Measurements from ENCODE around the gene AKAP9.

Gene AKAP9

DNA sequence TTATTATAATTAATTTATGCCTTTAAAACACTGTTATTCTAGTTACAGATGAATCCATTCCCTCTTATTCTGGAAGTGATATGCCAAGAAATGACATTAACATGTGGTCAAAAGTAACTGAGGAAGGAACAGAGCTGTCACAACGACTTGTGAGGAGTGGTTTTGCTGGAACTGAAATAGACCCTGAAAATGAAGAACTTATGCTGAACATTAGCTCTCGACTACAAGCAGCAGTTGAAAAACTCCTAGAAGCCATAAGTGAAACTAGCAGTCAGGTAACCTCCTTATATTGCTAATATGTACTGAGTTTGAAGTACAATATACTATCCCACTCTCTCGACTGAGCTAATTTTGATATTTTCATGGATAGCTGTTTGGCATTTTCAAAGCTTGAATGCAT is 112.0 kb downstream of the AKAP9 start:
- no peak for TF ChIP-seq TAF1 (IDR thresholded peaks at IDR 0.05; ENCODE audit: borderline replicate concordance, low read depth, low read length)
- TF ChIP-seq POLR2AphosphoS5 (IDR thresholded peaks at IDR 0.05; ENCODE audit: low read depth, low read length), result no peak
- TF ChIP-seq POLR2A (IDR thresholded peaks at IDR 0.05; ENCODE audit: low read depth, low read length), result no peak
- DNase-seq (ENCODE audit: insufficient read length), result no peak

DNA sequence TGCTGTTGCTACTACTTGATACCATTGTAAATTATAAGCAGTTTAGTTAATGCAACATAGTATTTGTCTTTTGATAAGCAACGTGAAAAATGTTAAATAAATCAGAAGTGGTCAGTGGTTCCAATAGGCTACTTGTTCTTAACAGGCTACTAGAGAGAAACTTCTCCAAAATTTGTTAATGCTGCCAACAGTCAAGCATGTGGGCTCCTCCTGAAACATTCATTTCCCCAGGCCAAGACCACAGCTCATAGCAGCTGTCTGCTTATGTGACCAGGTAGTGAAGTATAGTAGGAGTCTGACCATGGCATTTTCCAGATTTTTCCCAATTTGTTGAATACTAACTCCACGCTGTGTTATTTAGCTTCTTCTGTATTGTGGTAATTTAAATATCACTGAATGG is 112.7 kb downstream of the AKAP9 start:
- DNase-seq (ENCODE audit: insufficient read length) (no peak), FAIRE-seq (no peak)
- TF ChIP-seq POLR2A (IDR thresholded peaks at IDR 0.05; ENCODE audit: low read depth, low read length), result no peak
- TF ChIP-seq TAF1 (IDR thresholded peaks at IDR 0.05; ENCODE audit: borderline replicate concordance, low read depth, low read length), result no peak
- TF ChIP-seq POLR2AphosphoS5 (IDR thresholded peaks at IDR 0.05; ENCODE audit: low read depth, low read length), result no peak

More for the DNA sequence above, 112.0 kb downstream of the AKAP9 start:
- no peak for FAIRE-seq

DNA sequence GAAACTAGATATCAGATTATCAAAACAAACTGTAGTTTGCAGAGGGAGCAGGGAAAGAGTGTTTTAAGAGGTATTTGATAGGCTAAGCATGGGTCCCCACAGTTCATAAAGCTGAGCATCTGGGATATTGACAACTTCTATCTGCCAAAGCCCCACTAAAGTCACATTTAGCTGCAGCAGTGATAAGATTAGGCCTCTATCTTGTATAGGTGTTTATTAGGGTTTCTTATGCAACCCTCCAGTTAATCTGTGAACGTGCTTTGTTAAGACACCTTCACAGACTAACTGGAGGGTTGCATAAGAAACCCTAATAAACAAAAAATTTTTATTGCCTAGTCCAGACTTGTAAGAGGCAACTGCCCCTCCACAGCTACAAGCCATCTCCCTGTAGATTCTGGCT is 115.6 kb downstream of the AKAP9 start:
- no peak for DNase-seq (ENCODE audit: insufficient read length)
- FAIRE-seq, result no peak
- no peak for TF ChIP-seq POLR2A (IDR thresholded peaks at IDR 0.05; ENCODE audit: low read depth, low read length)
- TF ChIP-seq TAF1 (IDR thresholded peaks at IDR 0.05; ENCODE audit: borderline replicate concordance, low read depth, low read length), result no peak
- TF ChIP-seq POLR2AphosphoS5 (IDR thresholded peaks at IDR 0.05; ENCODE audit: low read depth, low read length), result no peak

DNA sequence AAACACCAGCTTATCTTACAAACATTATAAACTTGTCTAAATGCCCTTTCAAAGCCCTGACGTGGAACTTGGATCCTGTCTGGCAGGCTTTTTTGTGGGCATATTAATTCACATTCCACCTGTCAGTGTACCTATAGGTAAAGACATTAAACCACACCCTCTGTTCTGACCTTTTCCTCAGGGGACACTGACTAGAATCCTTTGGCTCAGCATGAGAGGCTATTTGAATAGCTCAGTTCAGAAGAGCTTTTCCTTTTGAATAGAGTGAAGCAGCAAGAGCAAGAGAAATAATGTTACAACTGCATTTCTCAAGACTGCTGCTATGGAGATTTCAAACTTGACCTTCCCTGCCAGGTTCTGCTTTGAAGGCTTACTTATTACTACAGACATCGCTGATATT is 116.7 kb downstream of the AKAP9 start:
- TF ChIP-seq POLR2AphosphoS5 (IDR thresholded peaks at IDR 0.05; ENCODE audit: low read depth, low read length), result no peak
- TF ChIP-seq TAF1 (IDR thresholded peaks at IDR 0.05; ENCODE audit: borderline replicate concordance, low read depth, low read length), result no peak
- TF ChIP-seq POLR2A (IDR thresholded peaks at IDR 0.05; ENCODE audit: low read depth, low read length), result no peak

DNA sequence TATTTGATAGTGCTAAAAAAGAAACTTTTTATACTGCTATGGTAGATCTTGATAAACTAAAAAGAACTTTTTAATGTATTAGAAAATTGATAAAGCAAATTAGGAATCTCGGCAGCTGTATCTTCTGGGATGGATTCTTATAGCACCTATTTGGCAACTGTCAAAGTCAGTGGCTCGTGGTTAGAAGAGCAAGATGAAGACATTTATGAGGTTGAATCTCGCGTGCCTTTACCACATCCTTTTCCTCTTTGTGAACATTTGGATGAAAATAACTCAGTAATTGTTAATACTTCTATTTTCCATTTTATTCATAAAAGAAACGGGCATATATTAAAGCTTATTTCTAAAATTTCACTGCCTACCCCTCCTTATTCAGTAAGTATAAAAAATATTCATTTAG is 117.4 kb downstream of the AKAP9 start:
- FAIRE-seq (no peak), DNase-seq (ENCODE audit: insufficient read length) (no peak)
- TF ChIP-seq TAF1 (IDR thresholded peaks at IDR 0.05; ENCODE audit: borderline replicate concordance, low read depth, low read length) (no peak), POLR2A (IDR thresholded peaks at IDR 0.05; ENCODE audit: low read depth, low read length) (no peak), POLR2AphosphoS5 (IDR thresholded peaks at IDR 0.05; ENCODE audit: low read depth, low read length) (no peak)

More for the DNA sequence above, 116.7 kb downstream of the AKAP9 start:
- DNase-seq (ENCODE audit: insufficient read length) (no peak), FAIRE-seq (no peak)

DNA sequence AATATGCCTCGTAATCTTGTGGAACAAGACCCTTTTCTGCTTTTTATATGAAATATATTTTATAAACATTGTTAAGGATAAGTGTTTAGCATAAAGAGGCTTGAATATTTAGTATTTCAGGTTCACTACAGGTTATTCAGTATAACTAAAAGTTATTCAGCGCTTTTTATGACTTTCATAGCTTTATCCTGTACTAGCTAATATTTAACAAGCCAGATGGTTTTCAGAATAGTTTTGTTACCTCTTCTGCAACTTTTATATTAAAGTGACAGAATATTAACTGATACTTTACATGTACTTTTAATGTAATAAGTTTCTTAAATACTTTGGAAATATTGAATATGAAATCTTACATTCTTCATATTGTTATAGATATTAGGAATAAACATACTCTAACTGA is 118.2 kb downstream of the AKAP9 start:
- no peak for FAIRE-seq
- TF ChIP-seq POLR2A (IDR thresholded peaks at IDR 0.05; ENCODE audit: low read depth, low read length) (no peak), TAF1 (IDR thresholded peaks at IDR 0.05; ENCODE audit: borderline replicate concordance, low read depth, low read length) (no peak), POLR2AphosphoS5 (IDR thresholded peaks at IDR 0.05; ENCODE audit: low read depth, low read length) (no peak)

DNA sequence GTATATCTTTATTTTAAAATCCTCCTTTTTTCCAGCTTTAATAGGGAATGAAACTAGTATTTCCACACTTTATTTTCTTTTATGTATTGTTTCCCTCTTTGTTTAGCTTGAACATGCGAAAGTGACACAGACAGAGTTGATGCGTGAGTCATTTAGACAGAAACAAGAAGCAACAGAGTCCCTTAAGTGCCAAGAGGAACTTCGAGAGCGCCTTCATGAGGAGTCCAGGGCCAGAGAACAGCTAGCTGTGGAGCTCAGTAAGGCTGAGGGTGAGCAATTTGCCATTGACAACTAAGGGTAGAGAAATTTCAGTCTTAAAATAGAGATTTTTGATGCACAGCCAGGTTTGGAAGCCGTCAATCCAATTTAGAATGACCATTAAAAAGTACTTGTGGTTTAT is 120.5 kb downstream of the AKAP9 start:
- no peak for FAIRE-seq
- no peak for DNase-seq (ENCODE audit: insufficient read length)
- TF ChIP-seq TAF1 (IDR thresholded peaks at IDR 0.05; ENCODE audit: borderline replicate concordance, low read depth, low read length), result no peak
- no peak for TF ChIP-seq POLR2A (IDR thresholded peaks at IDR 0.05; ENCODE audit: low read depth, low read length)

More for the DNA sequence above, 118.2 kb downstream of the AKAP9 start:
- no peak for DNase-seq (ENCODE audit: insufficient read length)

DNA sequence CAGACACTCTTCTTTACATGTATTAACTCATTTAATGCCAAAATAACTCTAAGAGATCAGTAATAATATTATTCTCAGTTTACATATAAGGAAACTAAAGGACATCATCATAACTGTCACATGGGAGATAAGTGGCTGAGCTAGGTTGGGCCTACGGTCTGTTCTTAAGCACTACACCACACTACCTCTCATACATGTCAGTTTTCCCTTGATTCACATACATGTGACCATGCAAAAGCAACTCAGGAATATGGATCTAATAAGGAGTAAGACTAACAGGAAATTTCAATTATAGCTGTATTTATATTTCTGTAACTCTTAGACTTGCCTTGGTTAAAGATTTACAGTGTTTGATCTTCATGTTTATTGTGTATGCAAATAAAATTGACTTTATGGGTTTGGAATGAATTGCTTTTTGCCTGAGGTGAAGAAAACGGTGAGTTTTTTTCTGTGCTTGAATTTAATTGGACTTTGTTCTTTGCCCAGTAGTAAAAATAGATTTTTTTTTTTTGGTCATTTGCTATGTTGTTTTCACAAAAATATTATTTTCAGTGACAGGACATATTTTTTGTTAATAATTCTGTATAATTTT is 123.9 kb downstream of the AKAP9 start:
- DNase-seq (ENCODE audit: insufficient read length) (no peak), FAIRE-seq (no peak)
- TF ChIP-seq POLR2AphosphoS5 (IDR thresholded peaks at IDR 0.05; ENCODE audit: low read depth, low read length) (no peak), POLR2A (IDR thresholded peaks at IDR 0.05; ENCODE audit: low read depth, low read length) (no peak), TAF1 (IDR thresholded peaks at IDR 0.05; ENCODE audit: borderline replicate concordance, low read depth, low read length) (no peak)

DNA sequence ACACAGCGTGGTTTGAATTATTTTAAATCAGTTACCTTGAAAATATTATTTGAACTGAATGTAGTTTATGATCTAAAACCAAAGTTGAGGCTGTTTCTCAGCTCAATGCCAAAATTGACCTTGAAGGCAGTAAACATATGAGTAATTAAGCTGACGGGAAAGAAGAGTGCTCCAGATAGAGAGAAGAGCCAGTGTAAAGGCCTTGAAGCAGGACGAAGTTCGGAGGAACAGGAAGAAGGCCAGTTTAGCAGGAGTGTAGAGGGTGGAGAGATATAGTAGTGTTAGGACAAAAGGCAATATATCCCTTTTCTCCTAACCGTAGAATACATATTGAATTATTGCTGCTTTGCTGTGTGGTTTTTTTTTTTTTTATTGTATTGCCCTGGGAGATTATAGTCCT is 130.4 kb downstream of the AKAP9 start:
- FAIRE-seq, result no peak
- no peak for DNase-seq (ENCODE audit: insufficient read length)
- no peak for TF ChIP-seq POLR2A (IDR thresholded peaks at IDR 0.05; ENCODE audit: low read depth, low read length)
- TF ChIP-seq TAF1 (IDR thresholded peaks at IDR 0.05; ENCODE audit: borderline replicate concordance, low read depth, low read length), result no peak
- TF ChIP-seq POLR2AphosphoS5 (IDR thresholded peaks at IDR 0.05; ENCODE audit: low read depth, low read length), result no peak

DNA sequence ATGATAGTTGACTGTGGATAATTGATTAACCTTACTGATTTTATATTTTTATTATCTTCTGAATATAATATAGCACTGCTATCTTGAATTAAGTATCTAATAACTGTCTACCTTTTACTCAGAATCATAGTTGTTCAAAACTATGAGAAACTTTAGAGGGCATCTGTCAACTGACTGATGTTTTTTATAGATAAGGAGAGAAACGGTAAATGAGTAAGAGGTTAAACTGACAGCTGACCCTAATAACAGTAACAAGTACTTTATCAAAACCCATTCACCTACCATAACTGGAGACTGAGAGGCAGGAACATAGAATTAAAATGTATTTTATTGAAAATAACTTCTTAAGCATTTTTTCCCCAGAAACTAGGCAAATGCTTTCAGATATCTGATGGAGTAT is 131.5 kb downstream of the AKAP9 start:
- no peak for DNase-seq (ENCODE audit: insufficient read length)
- no peak for FAIRE-seq
- TF ChIP-seq POLR2AphosphoS5 (IDR thresholded peaks at IDR 0.05; ENCODE audit: low read depth, low read length) (no peak), POLR2A (IDR thresholded peaks at IDR 0.05; ENCODE audit: low read depth, low read length) (no peak), TAF1 (IDR thresholded peaks at IDR 0.05; ENCODE audit: borderline replicate concordance, low read depth, low read length) (no peak)

DNA sequence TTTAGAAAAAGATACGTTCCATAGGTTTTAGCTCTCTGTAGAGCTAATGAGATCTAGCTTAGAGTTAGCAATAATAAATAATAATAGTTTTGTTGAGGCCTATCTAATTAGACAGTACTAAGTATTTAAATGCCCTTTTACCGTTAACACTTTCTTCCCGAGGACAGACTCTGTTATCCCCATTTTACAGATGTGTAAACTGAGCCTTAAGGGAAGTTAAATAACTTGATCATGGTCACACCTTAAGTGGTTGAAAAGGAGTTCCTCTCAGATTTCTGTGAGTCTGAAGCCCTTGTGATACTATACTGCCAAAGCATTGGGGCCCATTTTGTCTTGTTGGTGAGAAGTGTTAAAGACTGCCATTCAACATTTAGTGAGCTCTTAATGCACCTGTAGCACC is 132.0 kb downstream of the AKAP9 start:
- FAIRE-seq (no peak), DNase-seq (ENCODE audit: insufficient read length) (no peak)
- no peak for TF ChIP-seq POLR2A (IDR thresholded peaks at IDR 0.05; ENCODE audit: low read depth, low read length)
- TF ChIP-seq TAF1 (IDR thresholded peaks at IDR 0.05; ENCODE audit: borderline replicate concordance, low read depth, low read length), result no peak
- TF ChIP-seq POLR2AphosphoS5 (IDR thresholded peaks at IDR 0.05; ENCODE audit: low read depth, low read length), result no peak

DNA sequence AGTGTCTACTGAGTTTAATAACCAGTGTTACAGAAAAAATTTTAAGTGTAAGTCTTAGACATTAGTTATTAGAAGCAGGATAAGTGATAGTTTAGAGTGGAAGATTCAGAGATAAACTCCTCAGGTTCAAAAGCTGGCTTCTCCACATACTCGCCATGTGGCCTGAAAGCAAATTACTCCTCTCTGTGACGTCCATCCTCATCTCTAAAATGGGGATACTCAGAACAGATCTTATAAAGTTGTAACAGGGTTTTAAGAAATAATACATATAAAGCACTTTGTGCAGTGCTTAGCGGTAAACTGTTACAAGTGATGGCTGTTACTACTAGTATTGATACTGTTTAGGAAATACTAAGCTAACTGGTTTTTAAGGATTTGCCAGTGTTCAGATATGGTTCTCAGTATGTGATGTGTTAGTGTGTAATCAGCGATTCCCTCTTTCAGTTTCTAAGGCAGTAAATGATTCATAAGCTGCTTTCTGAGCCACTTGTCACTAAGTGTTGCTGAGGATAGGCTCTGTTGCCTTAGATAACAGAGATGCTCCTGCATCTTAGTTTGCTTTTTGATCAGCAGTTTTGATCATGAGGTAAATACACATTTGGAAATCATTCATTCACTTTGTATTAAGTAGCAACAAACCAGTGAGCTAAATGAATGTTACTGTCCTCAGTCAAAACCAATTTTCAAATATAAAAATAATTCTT is 134.9 kb downstream of the AKAP9 start:
- FAIRE-seq (no peak), DNase-seq (ENCODE audit: insufficient read length) (no peak)
- TF ChIP-seq POLR2A (IDR thresholded peaks at IDR 0.05; ENCODE audit: low read depth, low read length), result no peak
- no peak for TF ChIP-seq POLR2AphosphoS5 (IDR thresholded peaks at IDR 0.05; ENCODE audit: low read depth, low read length)
- TF ChIP-seq TAF1 (IDR thresholded peaks at IDR 0.05; ENCODE audit: borderline replicate concordance, low read depth, low read length), result no peak

Measured in GM12892 (cell line).